ENCODE results near the gene PDE8A. TPM values are rescaled to one million over a fixed set of nuclear protein-coding genes. Genes with fewer than 3 reads are reported as not detected.
A peak's percentile ranks its signal among the peaks of the same experiment; 100 is the strongest.

Gene PDE8A
- total RNA-seq, result 22.9 TPM

- Histone ChIP-seq H3K4me1 (peaks cover 0 to 6% of the 10 kb centered on the region in 2 donors), H3K4me3 (peak within 1 kb of the TSS; percentile 94 to 98), H3K9me3 (no peaks in the 10 kb centered on the region), H3K27me3 (no peaks in the 10 kb centered on the region), H3K27ac (peak within 1 kb of the TSS; percentile 92 to 94), H3K36me3 (no peaks in the 10 kb centered on the region)
- peak in 1 of 2 donors; percentile 79 for DNase-seq (ENCODE audit: low spot score in 2 of 2)
- TF ChIP-seq CTCF (IDR thresholded peaks at IDR 0.05), result peak in 1 of 3 experiments; percentile 29
- intact Hi-C loops (cut with DNase I), result loop anchor here (1.0 to 5.0 kb wide), 6 partner anchors 10 to 381 kb away; partner anchors contain the start of genes NMB and ZSCAN2
Measured at GRCh38 chr15:84981711-84982300, at the start of gene PDE8A. PDE8A (plus strand) TSS chr15:84981856; CDS start chr15:84982163, 307 bp downstream.

DNA sequence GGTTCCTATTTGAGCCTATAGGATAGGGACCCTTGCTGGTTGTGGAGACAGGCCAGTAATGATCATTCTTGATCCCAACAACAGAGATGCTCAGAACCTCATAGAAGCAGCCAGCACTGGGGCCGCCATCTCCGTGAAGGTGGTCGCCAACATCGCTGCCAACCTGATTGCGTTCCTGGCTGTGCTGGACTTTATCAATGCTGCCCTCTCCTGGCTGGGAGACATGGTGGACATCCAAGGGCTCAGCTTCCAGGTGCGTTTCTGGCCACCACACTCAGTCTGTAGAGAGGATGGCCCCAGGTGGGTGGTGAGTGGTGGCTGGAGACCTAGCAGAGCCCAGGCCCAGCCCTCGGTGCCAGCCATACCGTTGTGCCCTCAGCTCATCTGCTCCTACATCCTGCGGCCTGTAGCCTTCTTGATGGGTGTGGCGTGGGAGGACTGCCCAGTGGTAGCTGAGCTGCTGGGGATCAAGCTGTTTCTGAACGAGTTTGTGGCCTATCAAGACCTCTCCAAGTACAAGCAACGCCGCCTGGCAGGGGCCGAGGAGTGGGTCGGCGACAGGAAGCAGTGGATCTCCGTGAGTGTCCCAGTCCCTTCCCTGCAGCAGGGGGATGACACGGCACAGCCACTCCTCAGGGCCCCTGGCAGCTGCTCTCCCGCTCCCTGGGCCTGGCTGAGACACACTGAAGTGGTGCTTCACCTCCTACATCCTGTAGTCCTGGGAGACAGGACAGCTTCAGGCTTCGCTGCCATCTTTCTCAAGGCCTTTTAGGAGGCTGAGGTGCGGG, 46.5 kb upstream of the PDE8A start:
- no peak for DNase-seq (ENCODE audit: low spot score in 2 of 2)
- no peaks in the 10 kb centered on the region for H3K27me3 ChIP-seq
- H3K4me3 ChIP-seq, result no peak overlapping the region
- intact Hi-C loops (cut with DNase I), result no loop called here
- H3K27ac ChIP-seq, result no peak overlapping the region
- no peaks in the 10 kb centered on the region for H3K9me3 ChIP-seq
- H3K36me3 ChIP-seq, result no peaks in the 10 kb centered on the region
- TF ChIP-seq CTCF (IDR thresholded peaks at IDR 0.05), result no peak
- H3K4me1 ChIP-seq, result no peaks in the 10 kb centered on the region

DNA sequence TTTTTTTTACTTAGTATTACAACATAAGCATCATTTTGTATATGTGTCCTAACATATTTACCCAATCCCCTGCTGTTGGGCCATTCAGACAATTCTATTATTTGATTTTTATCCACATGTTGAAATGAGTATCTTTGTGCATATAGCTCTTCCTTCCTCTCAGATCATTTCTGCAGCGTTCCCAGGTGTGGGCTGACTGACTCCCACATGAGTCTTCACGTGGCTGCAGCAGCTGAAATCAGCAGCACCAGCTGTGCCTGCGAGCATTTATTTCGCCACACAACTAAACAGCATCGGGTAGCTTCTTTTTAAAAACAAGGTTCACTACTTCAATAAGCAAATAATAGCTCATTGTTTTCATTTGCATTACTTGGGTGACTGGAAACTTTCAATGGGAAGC, 44.5 kb upstream of the PDE8A start:
- Histone ChIP-seq H3K27me3 (no peaks in the 10 kb centered on the region), H3K27ac (no peak overlapping the region), H3K4me1 (no peaks in the 10 kb centered on the region), H3K36me3 (no peaks in the 10 kb centered on the region), H3K9me3 (no peaks in the 10 kb centered on the region), H3K4me3 (no peak overlapping the region)
- intact Hi-C loops (cut with DNase I), result no loop called here
- no peak for DNase-seq (ENCODE audit: low spot score in 2 of 2)
- TF ChIP-seq CTCF (IDR thresholded peaks at IDR 0.05), result no peak

- Histone ChIP-seq H3K4me3 (no peak overlapping the region), H3K36me3 (no peaks in the 10 kb centered on the region), H3K4me1 (no peaks in the 10 kb centered on the region), H3K27me3 (no peaks in the 10 kb centered on the region), H3K9me3 (no peaks in the 10 kb centered on the region), H3K27ac (no peak overlapping the region)
- TF ChIP-seq CTCF (IDR thresholded peaks at IDR 0.05), result no peak
- intact Hi-C loops (cut with DNase I), result no loop called here
- no peak for DNase-seq (ENCODE audit: low spot score in 2 of 2)
Measured at GRCh38 chr15:84938726-84939125, 42.9 kb upstream of the PDE8A start.

- H3K27ac ChIP-seq, result no peak overlapping the region
- DNase-seq (ENCODE audit: low spot score in 2 of 2), result no peak
- H3K9me3 ChIP-seq, result no peaks in the 10 kb centered on the region
- intact Hi-C loops (cut with DNase I), result no loop called here
- no peaks in the 10 kb centered on the region for H3K36me3 ChIP-seq
- H3K4me1 ChIP-seq, result no peaks in the 10 kb centered on the region
- TF ChIP-seq CTCF (IDR thresholded peaks at IDR 0.05), result no peak
- no peaks in the 10 kb centered on the region for H3K27me3 ChIP-seq
- H3K4me3 ChIP-seq, result no peak overlapping the region
Measured at GRCh38 chr15:84940399-84940798, 41.3 kb upstream of the PDE8A start.

Measured in ascending aorta (tissue), 2 donors.